Stimulated activated CD4-positive, alpha-beta T cell treated with anti-CD3 and anti-CD28 coated beads, Interleukin-2, amount 100 ng/mL, for 4 hours (primary cell): Measurements from ENCODE around the gene PPM1E.
"Not testable (repeated sequence)": the region's sequence is repeated elsewhere in the genome, so short reads cannot be mapped to it uniquely, and the experiment has no call there.

ENCODE experiments used
- DNase-seq: peaks from one replicate; pipeline ENCODE4 v3.0.0-alpha.2; 2020; ENCODE audit warnings: low read depth

Gene PPM1E

DNA sequence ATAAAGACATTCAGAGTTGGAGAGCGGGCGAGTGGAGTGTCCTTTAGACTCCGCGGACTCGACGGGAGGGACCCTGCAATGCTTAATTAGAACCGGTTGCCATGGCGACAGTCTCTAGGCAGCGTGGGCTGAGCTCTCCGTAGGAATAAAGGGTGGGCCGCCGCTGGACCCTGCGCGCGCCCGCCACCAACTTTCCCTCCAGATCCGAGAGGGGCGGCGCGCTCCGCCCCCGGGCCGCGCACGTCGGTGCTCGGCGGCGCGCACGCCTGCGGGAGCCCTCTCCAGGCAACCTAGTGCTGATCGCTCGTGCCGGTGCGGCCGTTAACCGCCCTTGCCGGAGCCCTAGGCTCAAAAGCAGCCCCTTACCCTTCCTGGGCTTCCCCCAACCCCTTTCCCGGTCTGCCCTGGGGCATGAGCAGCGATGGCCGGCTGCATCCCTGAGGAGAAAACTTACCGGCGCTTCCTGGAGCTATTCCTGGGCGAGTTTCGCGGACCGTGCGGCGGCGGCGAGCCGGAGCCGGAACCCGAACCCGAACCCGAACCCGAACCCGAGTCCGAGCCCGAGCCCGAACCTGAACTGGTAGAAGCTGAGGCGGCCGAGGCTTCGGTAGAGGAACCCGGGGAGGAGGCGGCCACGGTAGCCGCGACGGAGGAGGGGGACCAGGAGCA, at the start of gene PPM1E:
Gene PPM1E, plus strand, starts transcription at position 278 of the 669 bp plus-strand sequence.
- DNase-seq, result peak; percentile 19

DNA sequence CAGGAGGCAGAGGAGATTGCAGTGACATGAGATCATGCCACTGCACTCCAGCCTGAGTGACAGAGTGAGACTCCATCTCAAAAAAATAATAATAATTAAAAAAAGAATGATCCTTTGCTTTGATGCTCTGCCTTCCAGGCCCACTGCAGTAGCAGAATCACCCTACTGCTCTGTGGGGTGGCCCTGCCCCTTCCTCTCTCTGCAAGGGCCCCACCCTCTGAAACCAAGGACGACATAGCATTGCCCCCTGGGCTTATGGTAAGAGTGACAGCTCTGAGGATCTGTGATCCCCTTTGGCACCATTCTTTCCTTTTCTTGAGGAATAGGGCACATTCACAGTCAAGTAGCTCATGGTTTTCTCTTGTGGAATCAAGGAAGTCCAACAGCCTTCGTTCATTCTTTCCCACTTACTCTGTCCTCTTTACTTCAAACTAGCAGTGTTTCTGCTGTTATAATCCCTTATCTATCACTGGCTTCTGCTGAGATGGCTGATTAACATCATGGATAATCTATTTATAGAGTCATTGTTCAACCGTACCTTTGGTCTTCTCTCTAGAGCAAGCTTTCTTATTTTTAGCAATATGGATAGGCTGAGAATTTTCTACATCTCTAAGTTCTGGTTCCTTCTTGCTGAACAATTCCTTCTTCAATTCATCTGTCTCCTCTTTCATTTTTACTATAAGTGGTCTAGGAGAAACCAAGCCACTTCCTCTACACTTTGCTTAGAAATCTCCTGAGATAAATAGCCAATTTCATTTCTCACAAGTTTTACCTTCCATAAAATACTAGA, 49.1 kb upstream of the PPM1E start:
- no peak for DNase-seq

DNA sequence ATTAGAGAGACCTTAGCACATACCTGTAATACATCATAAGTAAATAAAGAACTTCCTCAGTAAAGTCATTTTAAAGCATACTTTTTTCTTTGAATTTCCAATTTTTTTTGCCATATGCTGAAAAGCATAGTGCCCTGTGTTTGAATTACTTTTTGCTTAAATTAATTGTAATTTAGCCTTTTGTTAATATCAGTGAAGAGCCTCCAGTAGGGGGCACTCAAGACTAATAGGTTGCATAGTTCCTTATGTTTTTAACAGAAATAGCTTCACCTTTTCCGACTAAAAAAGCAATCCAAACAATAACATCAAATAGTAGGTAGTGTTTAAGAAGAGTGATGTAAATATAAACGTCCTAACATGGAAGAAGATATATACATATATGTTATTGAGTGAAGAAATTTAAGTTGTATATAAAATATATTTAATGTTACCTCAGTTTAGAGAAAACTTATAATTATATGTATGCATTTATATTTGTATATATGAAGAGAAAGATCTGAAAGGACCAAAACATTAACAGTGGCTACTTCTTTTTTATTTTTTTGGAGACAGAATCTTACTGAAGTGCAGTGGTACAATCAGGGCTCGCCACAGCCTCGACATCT, 44.6 kb upstream of the PPM1E start:
- peak; percentile 37 for DNase-seq

DNA sequence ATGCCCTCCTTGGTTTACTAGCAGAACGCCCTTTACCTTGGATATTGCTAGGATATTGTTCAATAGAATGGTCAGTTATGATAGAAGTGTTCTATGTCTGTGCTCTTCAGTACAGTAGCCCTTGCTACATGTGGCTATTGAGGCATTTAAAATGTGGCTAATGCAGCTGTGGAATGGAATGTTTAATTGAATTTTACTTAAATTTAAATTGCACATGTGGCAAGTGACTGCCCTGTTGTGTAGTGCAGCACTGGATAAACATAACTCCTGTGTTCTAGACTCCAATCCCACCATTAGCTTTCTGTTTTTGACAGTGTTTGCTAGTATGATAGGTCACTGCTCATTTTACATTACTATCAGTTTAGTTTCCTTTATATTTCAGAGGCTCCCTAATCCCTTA, 33.4 kb upstream of the PPM1E start:
- no peak for DNase-seq

DNA sequence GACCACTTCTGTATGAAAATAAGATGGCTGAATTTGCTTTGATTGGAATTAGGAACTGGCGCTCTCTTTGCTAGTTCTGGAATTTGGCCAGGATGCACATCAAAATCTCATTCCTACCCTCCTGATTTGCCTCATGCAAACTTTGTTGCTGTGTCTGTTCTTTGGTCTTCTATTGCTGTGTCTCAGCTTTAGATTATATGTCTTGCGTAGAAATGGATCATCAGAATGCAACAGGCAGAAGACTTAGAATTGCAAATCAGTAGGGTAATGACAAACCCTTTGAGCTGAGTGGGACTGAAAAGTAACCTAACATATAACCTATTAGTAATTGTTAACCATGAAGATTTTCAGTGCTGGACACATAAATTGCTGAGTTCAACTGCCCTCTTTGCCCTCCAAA, 33.0 kb upstream of the PPM1E start:
- DNase-seq, result no peak

DNA sequence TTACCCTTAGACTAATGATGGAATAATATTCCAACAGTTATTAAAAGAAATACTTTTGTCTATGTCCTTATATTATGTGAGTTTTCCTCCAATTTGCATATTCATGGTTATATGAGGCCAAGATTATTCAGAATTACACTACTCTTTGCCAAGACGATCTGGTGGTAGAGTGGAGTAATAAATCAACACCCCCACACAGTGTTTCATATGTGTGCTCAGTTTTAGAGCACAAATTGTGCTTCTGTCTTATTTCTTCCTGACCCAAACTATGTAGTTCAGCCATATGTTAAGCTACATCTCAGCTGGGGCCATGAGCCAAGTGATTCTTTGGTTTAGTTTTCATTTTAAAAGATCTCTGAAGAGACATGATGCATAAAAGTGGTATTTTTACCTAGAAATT, 26.9 kb upstream of the PPM1E start:
- DNase-seq, result no peak

DNA sequence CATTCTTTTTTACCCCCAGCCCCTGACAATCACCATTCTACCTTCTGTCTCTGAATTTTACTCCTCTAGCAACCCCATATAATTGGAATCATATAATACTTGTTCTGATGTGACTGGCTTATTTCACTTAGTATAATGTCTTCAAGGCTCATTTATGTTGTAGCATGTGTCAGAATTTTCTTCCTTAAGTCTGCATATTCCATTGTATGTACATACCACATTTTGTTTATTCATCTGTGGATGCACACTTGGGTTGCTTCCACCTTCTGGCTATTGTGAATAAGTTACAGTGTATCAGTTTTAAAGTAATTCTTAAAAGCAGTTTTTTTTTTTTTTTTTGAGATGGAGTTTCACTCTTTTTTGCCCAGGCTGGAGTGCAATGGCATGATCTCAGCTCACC, 24.7 kb upstream of the PPM1E start:
- no peak for DNase-seq

DNA sequence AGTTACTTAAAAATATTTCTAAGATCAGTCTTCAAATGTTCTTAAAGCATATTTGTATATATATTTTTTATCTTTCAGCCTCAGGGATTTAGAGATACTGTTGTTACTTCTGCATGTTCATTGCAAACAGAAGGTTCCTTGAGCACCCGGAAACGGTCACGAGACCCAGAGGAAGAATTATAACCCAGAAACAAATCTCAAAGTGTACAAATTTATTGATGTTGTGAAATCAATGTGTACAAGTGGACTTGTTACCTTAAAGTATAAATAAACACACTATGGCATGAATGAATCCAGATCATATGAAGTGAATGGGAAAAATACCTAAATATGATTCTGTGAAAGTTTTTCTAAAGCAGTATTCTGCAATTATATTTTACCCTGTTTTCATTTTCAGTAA, 21.6 kb upstream of the PPM1E start:
- DNase-seq, result no peak

DNA sequence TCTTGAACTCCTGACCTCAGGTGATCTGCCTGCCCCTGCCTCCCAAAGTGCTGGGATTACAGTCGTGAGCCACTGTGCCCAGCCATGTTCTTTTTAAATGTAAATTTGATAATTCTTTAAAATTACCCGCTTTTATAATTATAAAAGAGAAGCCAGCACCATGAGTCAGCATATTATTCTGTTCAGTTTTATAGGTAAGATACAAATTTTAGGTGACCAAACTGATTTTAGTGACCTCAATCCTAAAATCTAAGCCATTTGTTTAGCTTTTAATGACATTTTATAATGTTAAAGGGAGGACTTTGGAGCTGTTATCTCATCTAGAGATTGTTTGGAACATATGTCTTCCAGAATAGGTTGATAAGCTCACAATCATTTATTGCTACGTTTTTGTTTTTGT, 20.8 kb upstream of the PPM1E start:
- DNase-seq, result no peak

DNA sequence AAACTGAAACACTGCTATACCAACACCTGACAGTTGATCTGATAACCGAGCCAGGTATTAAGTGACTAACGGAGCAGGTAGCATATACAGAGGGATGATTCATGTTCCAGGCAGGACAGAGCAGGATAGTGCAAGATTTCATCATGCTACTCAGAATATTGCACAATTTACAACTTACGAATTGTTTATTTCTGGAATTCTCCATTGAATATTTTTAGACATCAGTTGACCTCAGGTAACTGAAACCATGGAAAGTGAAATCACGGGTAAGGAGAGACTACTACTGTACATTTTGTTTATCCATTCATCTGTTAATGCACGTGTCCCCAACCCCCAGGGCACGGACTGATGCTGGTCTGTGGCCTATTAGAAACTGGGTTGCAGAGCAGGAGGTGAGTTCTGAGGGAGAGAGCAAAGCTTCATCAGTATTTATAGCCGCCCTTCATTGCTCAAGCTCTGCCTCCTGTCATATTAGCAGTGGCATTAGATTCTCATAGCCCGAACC, 14.5 kb upstream of the PPM1E start:
- no peak for DNase-seq

DNA sequence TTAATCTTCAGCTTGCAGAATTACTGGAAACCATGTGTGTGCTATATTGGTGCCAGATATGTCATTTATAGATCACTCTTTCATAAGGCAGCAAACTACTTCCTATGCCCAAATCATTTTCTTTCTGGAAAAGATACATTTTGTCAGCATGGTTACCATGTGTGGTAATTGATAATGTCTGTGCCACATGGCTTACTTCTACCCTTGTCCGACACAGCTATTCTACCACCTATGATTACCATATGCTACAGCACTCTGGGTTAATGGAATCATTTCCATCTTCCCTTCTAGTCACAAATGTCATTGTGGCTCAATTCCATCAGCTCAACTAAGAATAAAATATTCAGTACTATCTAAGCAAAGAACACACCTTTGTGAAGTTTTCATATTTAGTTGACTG, 8.0 kb upstream of the PPM1E start:
- no peak for DNase-seq

DNA sequence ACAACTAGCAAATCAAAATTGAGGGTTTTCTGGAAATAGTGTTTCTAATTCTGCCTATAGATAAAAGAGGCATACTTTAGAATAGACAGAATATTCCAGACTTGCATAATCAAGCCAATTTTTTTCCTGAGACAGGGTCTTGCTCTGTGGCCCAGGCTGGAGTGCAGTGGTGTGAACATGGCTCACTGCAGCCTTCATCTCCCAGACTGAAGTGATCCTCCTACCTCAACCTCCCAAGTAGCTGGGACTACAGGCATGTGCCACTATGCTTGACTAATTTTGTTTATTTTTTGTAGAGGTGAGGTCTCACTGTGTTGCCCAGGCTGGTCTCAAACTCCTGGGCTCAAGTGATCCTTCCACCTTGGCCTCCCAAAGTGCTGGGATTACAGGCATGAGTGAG, 6.0 kb upstream of the PPM1E start:
- not testable (repeated sequence) for DNase-seq

DNA sequence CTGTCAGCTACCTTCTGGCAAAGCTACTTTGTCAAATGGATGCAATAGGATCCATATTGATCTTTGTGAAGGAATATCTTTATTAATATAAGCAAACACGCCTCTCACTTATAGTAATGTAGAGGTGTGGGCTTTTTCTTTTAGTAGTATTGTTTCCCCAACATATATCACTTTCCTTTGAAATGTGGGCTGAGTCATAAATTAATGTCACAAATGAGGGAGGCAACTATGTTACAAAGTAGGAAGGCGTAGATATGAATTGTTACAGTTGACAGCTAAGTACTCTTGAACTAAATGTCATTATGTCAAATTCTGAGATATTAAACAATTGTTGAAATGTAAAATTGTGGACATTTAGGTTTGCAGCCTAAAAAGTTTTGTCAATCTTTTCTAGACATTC, 2.6 kb upstream of the PPM1E start:
- DNase-seq, result no peak

DNA sequence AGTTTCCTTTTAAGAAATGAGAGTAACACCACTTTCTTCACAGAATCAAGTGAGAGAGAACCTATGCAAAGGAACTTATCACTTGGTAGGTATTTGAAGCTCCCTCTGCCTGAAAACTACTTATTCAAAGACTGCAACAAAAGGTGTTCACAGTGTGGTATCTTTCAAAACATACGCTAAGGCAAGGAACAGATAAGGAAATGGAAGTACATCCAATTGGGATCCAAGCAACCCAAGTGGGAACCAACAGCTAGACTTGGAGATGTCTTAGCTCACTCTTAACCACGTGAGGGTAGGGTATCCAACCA, 431 bp upstream of the PPM1E start:
- no peak for DNase-seq

DNA sequence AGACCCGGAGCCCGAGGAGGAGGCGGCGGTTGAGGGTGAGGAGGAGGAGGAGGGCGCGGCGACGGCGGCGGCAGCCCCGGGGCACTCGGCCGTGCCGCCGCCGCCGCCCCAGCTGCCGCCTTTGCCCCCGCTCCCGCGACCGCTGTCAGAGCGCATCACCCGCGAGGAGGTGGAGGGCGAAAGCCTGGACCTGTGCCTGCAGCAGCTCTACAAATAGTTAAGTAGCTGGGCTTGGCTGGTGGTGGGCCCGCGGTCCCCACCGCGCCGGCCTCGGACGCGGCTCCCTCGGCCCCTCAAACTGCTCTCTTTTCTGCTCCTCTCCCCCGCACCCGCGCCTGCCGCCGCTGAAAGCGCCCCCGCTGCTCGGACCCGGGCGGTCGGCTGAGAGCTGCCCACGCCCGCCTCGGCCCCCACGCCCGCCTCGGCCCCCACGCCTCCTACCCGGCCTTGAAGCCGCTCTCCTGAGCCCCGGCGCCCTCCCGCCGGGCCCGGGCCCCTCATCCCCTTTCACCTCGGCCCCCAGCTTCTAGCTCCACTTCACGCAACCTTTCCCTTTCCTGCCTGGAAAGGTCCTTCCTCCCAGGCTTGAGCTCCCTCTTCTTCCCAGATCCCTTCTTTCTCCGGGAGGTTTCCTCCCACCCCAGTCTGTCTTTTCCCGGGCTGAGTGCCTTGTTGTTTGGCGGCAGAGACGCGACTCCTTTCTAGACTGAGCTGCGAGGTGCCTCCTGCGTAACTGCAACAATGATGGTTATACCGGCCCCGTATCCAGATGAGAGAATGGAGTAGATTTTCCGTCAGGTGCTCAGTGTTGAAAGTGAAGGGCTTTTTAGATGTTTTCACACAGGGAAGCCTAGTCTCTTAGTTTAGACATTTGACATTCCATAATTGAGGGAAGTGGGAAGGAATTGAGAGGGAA, 850 bp downstream of the PPM1E start:
- no peak for DNase-seq

DNA sequence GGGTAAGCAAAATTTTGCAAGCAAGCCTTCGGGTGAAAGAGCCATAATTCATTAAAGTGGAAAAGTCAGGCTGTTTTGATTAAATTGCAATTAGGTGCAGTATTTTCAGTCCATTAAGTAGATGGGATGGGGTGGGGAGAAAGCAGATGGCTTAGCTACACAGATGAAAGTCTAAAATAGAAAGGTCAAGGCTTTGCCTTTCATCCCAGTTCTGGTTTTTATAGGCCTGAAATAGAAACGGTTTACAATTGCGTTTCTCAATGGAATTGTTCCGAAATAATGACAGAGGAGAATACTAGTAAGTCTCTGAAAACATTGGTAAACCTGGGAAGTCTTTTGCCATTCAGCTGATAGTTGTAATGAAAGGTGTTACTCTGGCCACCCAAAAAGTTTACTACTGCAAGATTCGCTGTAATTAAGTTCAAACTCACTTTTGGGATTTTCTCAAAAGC, 1.5 kb downstream of the PPM1E start:
- DNase-seq, result no peak

DNA sequence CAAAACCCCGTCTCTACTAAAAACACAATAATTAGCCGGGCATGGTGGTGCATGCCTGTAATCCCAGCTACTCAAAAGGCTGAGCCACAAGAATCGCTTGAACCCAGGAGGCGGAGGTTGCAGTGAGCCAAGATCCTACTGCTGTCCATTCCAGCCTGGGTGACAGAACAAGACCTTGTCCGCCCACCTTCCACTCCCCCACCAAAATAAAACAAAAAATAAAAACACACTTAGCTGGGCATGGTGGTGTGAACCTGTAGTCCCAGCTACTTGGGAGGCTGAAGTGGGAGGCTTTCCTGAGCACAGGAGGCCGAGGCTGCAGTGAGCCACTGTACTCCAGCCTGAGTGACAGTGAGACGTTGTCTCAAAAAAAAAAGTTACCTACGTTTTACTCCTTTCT, 3.2 kb downstream of the PPM1E start:
- DNase-seq, result no peak

DNA sequence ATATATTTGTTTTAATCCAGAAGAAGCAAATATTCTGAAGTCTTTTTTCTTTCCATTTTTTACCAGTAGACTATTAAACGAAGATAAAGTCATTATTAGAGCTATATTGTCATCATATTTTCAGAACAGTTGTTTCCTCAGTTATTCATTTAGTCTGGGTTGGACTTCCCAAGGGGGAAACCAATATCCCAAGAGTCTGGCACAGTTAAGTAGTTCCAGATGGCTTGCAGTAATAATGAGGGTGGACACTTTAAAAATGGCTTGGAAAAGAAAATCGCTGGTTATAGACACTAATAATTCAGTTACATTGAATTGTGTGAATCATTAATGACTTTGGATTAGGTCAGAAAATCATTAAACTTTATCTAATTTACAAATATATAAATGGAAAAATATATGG, 3.9 kb downstream of the PPM1E start:
- no peak for DNase-seq

DNA sequence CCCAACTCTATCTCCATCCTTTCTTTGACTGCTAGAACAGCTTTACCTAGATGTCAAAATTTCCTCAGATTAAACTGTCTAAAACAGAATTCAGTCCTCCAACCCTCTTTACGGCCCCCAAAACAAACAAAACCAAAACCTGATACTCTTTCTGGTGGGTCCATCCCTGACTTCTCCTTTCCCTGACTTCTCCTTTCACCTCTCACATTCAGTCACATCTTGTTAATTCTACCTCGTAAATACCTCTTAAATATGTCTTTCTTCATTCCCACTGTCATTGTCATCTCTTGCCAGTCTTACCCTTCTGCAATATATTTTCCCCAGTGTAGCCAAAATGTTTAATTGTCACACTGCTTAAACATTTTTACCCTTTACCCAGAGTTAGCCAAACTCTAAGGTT, 4.6 kb downstream of the PPM1E start:
- DNase-seq, result no peak

DNA sequence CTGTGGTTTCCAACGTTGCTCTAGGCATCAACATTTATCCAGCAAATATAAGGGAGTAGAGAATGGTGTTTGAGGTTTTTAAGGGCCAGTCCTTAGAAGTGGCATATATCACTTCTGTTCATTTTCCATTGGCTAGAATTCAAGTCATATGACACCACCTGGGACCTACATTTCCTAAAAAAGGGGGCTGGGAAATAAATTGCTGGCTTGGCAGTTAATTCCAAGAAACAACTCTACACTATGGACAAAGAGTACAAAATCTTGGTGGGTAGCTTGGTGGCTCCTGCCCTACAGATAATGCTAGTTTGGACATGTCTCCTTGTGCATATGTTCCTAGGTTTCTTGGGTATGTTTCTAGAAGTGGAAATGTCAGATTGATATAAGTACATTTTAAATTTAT, 7.6 kb downstream of the PPM1E start:
- no peak for DNase-seq

DNA sequence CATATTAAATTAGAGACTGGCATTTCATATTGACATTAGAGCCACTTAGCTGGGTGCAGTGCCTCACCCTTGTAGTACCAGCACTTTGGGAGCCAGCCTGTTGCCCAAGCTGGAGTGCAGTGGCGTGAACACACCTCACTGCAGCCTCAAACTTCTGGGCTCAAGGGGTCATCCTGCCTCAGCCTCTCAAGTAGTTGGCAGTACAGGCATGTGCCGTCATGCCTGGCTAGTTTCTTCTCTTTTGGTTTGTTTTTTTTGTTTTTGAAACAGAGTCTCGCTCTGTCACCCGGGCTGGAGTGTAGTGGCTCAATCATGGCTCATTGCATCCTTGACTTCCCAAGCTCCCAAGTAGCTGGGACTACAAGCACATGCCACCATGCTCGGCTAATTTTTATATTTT, 8.7 kb downstream of the PPM1E start:
- DNase-seq, result no peak

DNA sequence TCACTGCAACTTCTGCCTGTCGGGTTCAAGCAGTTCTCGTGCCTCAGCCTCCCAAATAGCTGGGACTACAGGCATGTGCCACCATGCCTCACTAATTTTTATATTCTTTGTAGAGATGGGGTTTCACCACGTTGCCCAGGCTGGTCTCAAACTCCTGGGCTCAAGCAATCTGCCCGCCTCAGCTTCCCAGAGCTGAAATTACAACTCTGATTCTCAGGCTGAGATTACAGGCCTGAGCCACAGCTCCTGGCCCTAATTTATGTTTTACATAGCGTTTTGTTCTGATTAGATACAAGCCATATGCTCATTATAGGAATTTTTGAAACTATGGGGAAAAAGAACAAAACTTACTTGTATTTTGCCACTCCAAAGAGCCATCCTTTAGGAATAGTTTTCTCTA, 22.8 kb downstream of the PPM1E start:
- not testable (repeated sequence) for DNase-seq
